CD14-positive monocyte (primary cell): Measurements from ENCODE around the gene BLOC1S4. TPM values are rescaled to one million over a fixed set of nuclear protein-coding genes. Genes with fewer than 3 reads are reported as not detected.
A peak's percentile ranks its signal among the peaks of the same experiment; 100 is the strongest.

Source experiments
- DNase-seq, 3 donors: peaks; one replicate each; pipeline ENCODE4 v3.0.0-alpha.2; 2011 to 2022
- H2AFZ ChIP-seq: 2 replicates; pipeline ENCODE4 v1.6.0; 2012; ENCODE audit warnings: mild to moderate bottlenecking, low read depth, low read length, inconsistent platforms; ENCODE audit not compliant: insufficient read depth, poor library complexity, severe bottlenecking
- H3K27ac ChIP-seq, 2 donors: 1 replicate in 1 of 2; 2 replicates in 1 of 2; pipeline ENCODE4 v1.5.1; 2012 to 2013; ENCODE audit warnings: low read length in 2 of 2, control low read depth in 1 of 2, inconsistent platforms in 1 of 2, low read depth in 1 of 2, mild to moderate bottlenecking in 1 of 2
- H3K27me3 ChIP-seq, 2 donors: one replicate each; pipeline versions ENCODE4 v1.6.0 to v1.6.1; 2011 to 2013; ENCODE audit warnings: low read length in 2 of 2; ENCODE audit not compliant: control insufficient read depth in 2 of 2, insufficient read depth in 2 of 2
- H3K36me3 ChIP-seq, 2 donors: replicated peaks in 1 of 2; 1 replicate in 1 of 2; 2 replicates in 1 of 2; pipeline versions ENCODE4 v1.5.1 to v1.6.1; 2012 to 2013; ENCODE audit warnings: low read length in 2 of 2, control low read depth in 1 of 2, inconsistent platforms in 1 of 2, mild to moderate bottlenecking in 1 of 2; ENCODE audit not compliant: insufficient read depth in 2 of 2, control insufficient read depth in 1 of 2
- H3K4me1 ChIP-seq, 2 donors: 1 replicate in 1 of 2; 2 replicates in 1 of 2; pipeline versions ENCODE4 v1.5.1 to v1.6.1; 2012 to 2013; ENCODE audit warnings: low read length in 2 of 2, control low read depth in 1 of 2, inconsistent platforms in 1 of 2, mild to moderate bottlenecking in 1 of 2, moderate library complexity in 1 of 2; ENCODE audit not compliant: insufficient read depth in 2 of 2, control insufficient read depth in 1 of 2
- H3K4me2 ChIP-seq: replicated peaks from 2 replicates; pipeline ENCODE3; 2012; ENCODE audit warnings: low read length, moderate library complexity, mild to moderate bottlenecking; ENCODE audit not compliant: poor library complexity, severe bottlenecking; ENCODE audit errors: extremely low read depth
- H3K4me3 ChIP-seq, 3 experiments: fragments of 200-600 bp in 1 of 3; sonication (generic) in 1 of 3; replicated peaks in 1 of 3; 1 replicate in 2 of 3; 2 replicates in 1 of 3; pipeline ENCODE4 v1.5.1; 2011 to 2013; ENCODE audit warnings: low read length in 3 of 3, mild to moderate bottlenecking in 3 of 3, control low read depth in 2 of 3, low read depth in 2 of 3, inconsistent platforms in 1 of 3, moderate library complexity in 1 of 3
- H3K79me2 ChIP-seq: 2 replicates; pipeline ENCODE4 v1.6.0; 2012; ENCODE audit warnings: mild to moderate bottlenecking, control low read depth, inconsistent platforms, low read length, moderate library complexity; ENCODE audit not compliant: insufficient read depth
- H3K9ac ChIP-seq: 2 replicates; pipeline ENCODE4 v1.6.0; 2017; ENCODE audit warnings: low read length, mild to moderate bottlenecking; ENCODE audit not compliant: insufficient read depth, poor library complexity, severe bottlenecking
- H3K9me3 ChIP-seq, 2 donors: replicated peaks in 1 of 2; 1 replicate in 1 of 2; 2 replicates in 1 of 2; pipeline versions ENCODE4 v1.5.1 to v1.6.1; 2012 to 2013; ENCODE audit warnings: low read length in 2 of 2, control low read depth in 1 of 2; ENCODE audit not compliant: control insufficient read depth in 1 of 2, insufficient read depth in 1 of 2
- H4K20me1 ChIP-seq: 2 replicates; pipeline ENCODE4 v1.6.0; 2012; ENCODE audit warnings: mild to moderate bottlenecking, low read length, control low read depth, moderate library complexity; ENCODE audit not compliant: insufficient read depth
- H3K27ac Mint-ChIP-seq, 7 donors: one replicate each; pipeline ENCODE4 v1.8.0; 2020; ENCODE audit warnings: mild to moderate bottlenecking in 7 of 7, mixed read lengths in 7 of 7, moderate library complexity in 6 of 7, inconsistent platforms in 2 of 7
- H3K27me3 Mint-ChIP-seq, 3 donors: one replicate each; pipeline ENCODE4 v1.8.0; 2021 to 2022; ENCODE audit warnings: low read depth in 3 of 3, mild to moderate bottlenecking in 3 of 3, mixed read lengths in 3 of 3, moderate library complexity in 3 of 3, inconsistent platforms in 1 of 3
- H3K36me3 Mint-ChIP-seq, 2 donors: one replicate each; pipeline ENCODE4 v1.8.0; 2020; ENCODE audit warnings: mixed read lengths in 2 of 2, inconsistent platforms in 1 of 2, mild to moderate bottlenecking in 1 of 2
- H3K4me1 Mint-ChIP-seq: one replicate; pipeline ENCODE4 v1.8.0; 2020; ENCODE audit warnings: mild to moderate bottlenecking, mixed read lengths
- H3K4me3 Mint-ChIP-seq, 2 donors: one replicate each; pipeline ENCODE4 v1.8.0; 2020; ENCODE audit warnings: mild to moderate bottlenecking in 2 of 2, mixed read lengths in 2 of 2, moderate library complexity in 1 of 2
- H3K9me3 Mint-ChIP-seq, 7 donors: one replicate each; pipeline ENCODE4 v1.8.0; 2020 to 2022; ENCODE audit warnings: mixed read lengths in 7 of 7, mild to moderate bottlenecking in 6 of 7, moderate library complexity in 6 of 7, inconsistent platforms in 2 of 7
- CTCF ChIP-seq: fragments of 200-600 bp; IDR thresholded peaks from one replicate; pipeline ENCODE4 v1.8.0; 2022; ENCODE audit warnings: antibody characterized with exemption, mild to moderate bottlenecking
- WGBS: methylation state at CpG from one replicate; pipeline ENCODE4 v1.1.5; 2013; ENCODE audit warnings: missing lambda C conversion rate; ENCODE audit not compliant: insufficient coverage; 5-methylcytosine and 5-hydroxymethylcytosine counted together
- intact Hi-C, 2 donors: fragments of 100-400 bp; cut with micrococcal nuclease; formaldehyde crosslinking; loops; one replicate each; pipeline versions ENCODE4 v1.15.0 to v1.15.1; 2023
- polyA plus RNA-seq, 3 donors: library from polyadenylated mRNA; depleted of rRNA in 1 of 3; unstranded in 2 of 3; stranded (reverse) in 1 of 3; fragments of 300-500 nt in 2 of 3; fragments of >200 nt in 1 of 3; fragmentation: Illumina TruSeq in 2 of 3; gene quantifications; 1 replicate in 2 of 3; 2 replicates in 1 of 3; pipeline ENCODE4 v1.2.3, GENCODE V29; 2012 to 2021

BLOC1S4 gene
- polyA plus RNA-seq, 3 donors: 6.7 to 30.9 (median 20.1) TPM

DNA sequence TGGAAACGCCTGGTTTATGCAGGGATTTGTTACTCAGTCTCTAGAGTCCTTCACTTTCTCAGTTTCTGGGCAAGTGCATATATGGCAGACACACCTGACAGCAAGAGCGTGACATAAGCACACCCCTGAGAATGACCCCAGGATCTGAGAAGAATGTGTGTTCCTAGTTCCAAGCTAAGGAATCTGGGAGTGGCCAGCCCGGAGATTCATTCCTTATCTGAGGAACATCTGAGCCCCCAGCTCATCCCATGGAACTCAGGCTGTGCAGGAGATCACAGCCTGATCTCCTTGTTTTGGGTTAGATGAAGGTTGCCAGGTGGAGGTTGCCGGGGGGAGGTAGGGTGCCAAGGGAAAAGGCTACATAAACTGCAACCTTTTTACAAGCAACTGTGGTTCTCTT, 42.8 kb downstream of the BLOC1S4 start:
- H3K36me3 ChIP-seq: no peaks in the 10 kb centered on the region
- H3K4me2 ChIP-seq: no peak overlapping the region
- Mint-ChIP-seq H3K27me3 (peaks cover 2 to 24% (median 4%) of the 10 kb centered on the region in 3 donors), H3K4me3 (no peak overlapping the region), H3K4me1 (peaks cover 2% of the 10 kb centered on the region), H3K9me3 (no peaks in the 10 kb centered on the region), H3K27ac (no peak overlapping the region), H3K36me3 (no peaks in the 10 kb centered on the region)
- no peak for TF ChIP-seq CTCF
- intact Hi-C loops: no loop called here
- no peaks in the 10 kb centered on the region for H3K79me2 ChIP-seq
- H3K4me3 ChIP-seq: no peak overlapping the region
- no peak overlapping the region for H3K9ac ChIP-seq
- no peak overlapping the region for H2AFZ ChIP-seq
- no peaks in the 10 kb centered on the region for H4K20me1 ChIP-seq
- H3K27me3 ChIP-seq: no peaks in the 10 kb centered on the region
- DNase-seq: no peak
- 94% methylated on average over 2 of the region's 4 CpGs for WGBS
- H3K4me1 ChIP-seq: peaks cover 0 to 3% of the 10 kb centered on the region in 2 donors
- H3K9me3 ChIP-seq: no peaks in the 10 kb centered on the region
- no peak overlapping the region for H3K27ac ChIP-seq

GRCh38 chr4:6760865-6761264, 44.9 kb downstream of the BLOC1S4 start:
- Histone ChIP-seq H3K9ac (no peak overlapping the region), H2AFZ (no peak overlapping the region), H3K4me3 (no peak overlapping the region), H3K4me2 (no peak overlapping the region), H3K27ac (no peak overlapping the region), H3K4me1 (peaks cover 0 to 3% of the 10 kb centered on the region in 2 donors), H3K79me2 (no peaks in the 10 kb centered on the region), H4K20me1 (no peaks in the 10 kb centered on the region), H3K36me3 (no peaks in the 10 kb centered on the region), H3K9me3 (no peaks in the 10 kb centered on the region), H3K27me3 (no peaks in the 10 kb centered on the region)
- intact Hi-C loops: no loop called here
- H3K27ac Mint-ChIP-seq: peak overlapping the region in 1 of 7 donors; percentile 22
- H3K36me3 Mint-ChIP-seq: no peaks in the 10 kb centered on the region
- H3K27me3 Mint-ChIP-seq: peaks cover 5 to 27% (median 5%) of the 10 kb centered on the region in 3 donors
- TF ChIP-seq CTCF: no peak
- WGBS: 97% methylated on average over 5 of the region's 9 CpGs
- H3K4me3 Mint-ChIP-seq: no peak overlapping the region
- peaks cover 2% of the 10 kb centered on the region for H3K4me1 Mint-ChIP-seq
- no peaks in the 10 kb centered on the region for H3K9me3 Mint-ChIP-seq
- DNase-seq: no peak
